A673 (cell line): ENCODE measurements around the gene IMMP2L. TPM values are rescaled to one million over a fixed set of nuclear protein-coding genes. Genes with fewer than 3 reads are reported as not detected.

Experiments used
- BruUV-seq: library from RNA; stranded (reverse); fragments of 400-500 nt; replicated peaks from 2 replicates; lab custom pipeline; 2021; lab: Mats Ljungman, UMichigan
- CTCF ChIA-PET: fragments of 300-600 bp; sonication (Branson Sonifier 250); formaldehyde crosslinking; loops from one replicate; lab custom pipeline; 2022; ENCODE audit warnings: antibody characterized with exemption; lab: Charles Lee
- POLR2A ChIA-PET: fragments of 300-600 bp; sonication (Branson Sonifier 250); formaldehyde crosslinking; loops from one replicate; lab custom pipeline; 2022; ENCODE audit warnings: antibody characterized with exemption; ENCODE audit not compliant: low non-redundant PET; lab: Charles Lee
- DNase-seq: peaks from one replicate; pipeline ENCODE4 v3.0.0-alpha.2; 2015; ENCODE audit warnings: low spot score
- H3K27ac ChIP-seq: fragments of 200-600 bp; sonication (generic); 2 replicates; pipeline ENCODE4 v1.5.1; 2016; ENCODE audit warnings: mixed run types, low read depth, mild to moderate bottlenecking, mixed read lengths, antibody characterized with exemption, low read length; ENCODE audit not compliant: poor library complexity, severe bottlenecking
- H3K27me3 ChIP-seq: fragments of 200-600 bp; sonication (generic); replicated peaks from 2 replicates; pipeline ENCODE4 v1.6.1; 2017; ENCODE audit warnings: mixed run types, low read depth, mild to moderate bottlenecking, mixed read lengths, antibody characterized with exemption, low read length; ENCODE audit not compliant: insufficient read depth, poor library complexity
- H3K36me3 ChIP-seq: fragments of 200-600 bp; sonication (generic); 2 replicates; pipeline ENCODE4 v1.6.1; 2016; ENCODE audit warnings: mixed run types, mild to moderate bottlenecking, mixed read lengths, antibody characterized with exemption, low read length; ENCODE audit not compliant: insufficient read depth, poor library complexity, severe bottlenecking
- H3K4me1 ChIP-seq: fragments of 200-600 bp; sonication (generic); 2 replicates; pipeline ENCODE4 v1.6.1; 2017; ENCODE audit warnings: mixed run types, mild to moderate bottlenecking, mixed read lengths, antibody characterized with exemption, low read length; ENCODE audit not compliant: insufficient read depth, poor library complexity, severe bottlenecking
- H3K4me3 ChIP-seq: fragments of 200-600 bp; sonication (generic); 2 replicates; pipeline ENCODE4 v1.5.1; 2016; ENCODE audit warnings: low read depth, mixed run types, mild to moderate bottlenecking, mixed read lengths, low read length; ENCODE audit not compliant: poor library complexity, severe bottlenecking
- H3K9me3 ChIP-seq: fragments of 200-600 bp; sonication (generic); 2 replicates; pipeline ENCODE4 v1.6.1; 2016; ENCODE audit warnings: mixed run types, low read depth, mild to moderate bottlenecking, mixed read lengths, antibody characterized with exemption, low read length; ENCODE audit not compliant: poor library complexity, severe bottlenecking
- CTCF ChIP-seq: fragments of 300-800, 200-600 bp; sonication (generic); conservative IDR thresholded peaks from 2 replicates; pipeline ENCODE4 v1.5.1; 2017; ENCODE audit warnings: low read depth, mild to moderate bottlenecking, antibody characterized with exemption, low read length, moderate library complexity, mixed read lengths
- EZH2 ChIP-seq: fragments of 200-600 bp; sonication (generic); IDR thresholded peaks from 2 replicates; pipeline ENCODE4 v1.6.1; 2017; ENCODE audit warnings: borderline replicate concordance, low read depth, mild to moderate bottlenecking, mixed read lengths, antibody characterized with exemption, low read length; ENCODE audit not compliant: poor library complexity, severe bottlenecking
- intact Hi-C: fragments of 100-400 bp; cut with micrococcal nuclease; formaldehyde crosslinking; loops from one replicate; pipeline ENCODE4 v1.10.0; 2022; ENCODE audit not compliant: unreplicated experiment
- total RNA-seq: library from RNA; stranded (reverse); gene quantifications from 2 replicates; pipeline ENCODE4 v1.2.3, GENCODE V29; 2021

IMMP2L gene
- total RNA-seq, 1 experiment from 2014 or later, result 10.0 TPM

- no peak for TF ChIP-seq EZH2
- TF ChIP-seq CTCF, result no peak
- Histone ChIP-seq H3K27me3 (no peaks in the 10 kb centered on the region), H3K36me3 (no peaks in the 10 kb centered on the region), H3K9me3 (no peaks in the 10 kb centered on the region), H3K27ac (no peak overlapping the region), H3K4me1 (no peaks in the 10 kb centered on the region), H3K4me3 (no peak overlapping the region)
- POLR2A ChIA-PET, result no interaction called here
- no peak for DNase-seq
- BruUV-seq, result no TSS peak
- CTCF ChIA-PET, result no interaction called here
- intact Hi-C loops, result no loop called here
Observed at GRCh38 chr7:111042842-111043241, 519.5 kb downstream of the IMMP2L start.

- intact Hi-C loops, result no loop called here
- H3K9me3 ChIP-seq, result no peaks in the 10 kb centered on the region
- H3K27me3 ChIP-seq, result no peaks in the 10 kb centered on the region
- CTCF ChIA-PET, result no interaction called here
- H3K27ac ChIP-seq, result no peak overlapping the region
- H3K4me3 ChIP-seq, result no peak overlapping the region
- no peak for TF ChIP-seq EZH2
- TF ChIP-seq CTCF, result no peak
- no peak for DNase-seq
- H3K4me1 ChIP-seq, result no peaks in the 10 kb centered on the region
- no peaks in the 10 kb centered on the region for H3K36me3 ChIP-seq
- BruUV-seq, result no TSS peak
- POLR2A ChIA-PET, result no interaction called here
Observed at GRCh38 chr7:111041577-111041976, 520.7 kb downstream of the IMMP2L start.

- Histone ChIP-seq H3K27ac (no peak overlapping the region), H3K27me3 (no peaks in the 10 kb centered on the region), H3K36me3 (no peaks in the 10 kb centered on the region), H3K4me1 (no peaks in the 10 kb centered on the region), H3K9me3 (no peaks in the 10 kb centered on the region), H3K4me3 (no peak overlapping the region)
- BruUV-seq, result no TSS peak
- DNase-seq, result no peak
- ChIA-PET POLR2A (no interaction called here), CTCF (no interaction called here)
- intact Hi-C loops, result no loop called here
- TF ChIP-seq CTCF (no peak), EZH2 (no peak)
Observed at GRCh38 chr7:111038185-111038584, 524.1 kb downstream of the IMMP2L start.
